HL-60/S4 treated with phorbol 12-myristate 13-acetate at 8.2 ng/mL for 4 days and 3 days (cell line): ENCODE data around the gene ZNF638.
"Not testable (repeated sequence)": the region's sequence is repeated elsewhere in the genome, so short reads cannot be mapped to it uniquely, and the experiment has no call there.

Source experiments
- in situ Hi-C: fragments of 300-500 bp; cut with MboI; formaldehyde crosslinking; loops from 2 replicates; pipeline ENCODE4 v1.15.0; 2022; ENCODE audit warnings: low sequenced_read_pairs

Gene ZNF638, protein sequence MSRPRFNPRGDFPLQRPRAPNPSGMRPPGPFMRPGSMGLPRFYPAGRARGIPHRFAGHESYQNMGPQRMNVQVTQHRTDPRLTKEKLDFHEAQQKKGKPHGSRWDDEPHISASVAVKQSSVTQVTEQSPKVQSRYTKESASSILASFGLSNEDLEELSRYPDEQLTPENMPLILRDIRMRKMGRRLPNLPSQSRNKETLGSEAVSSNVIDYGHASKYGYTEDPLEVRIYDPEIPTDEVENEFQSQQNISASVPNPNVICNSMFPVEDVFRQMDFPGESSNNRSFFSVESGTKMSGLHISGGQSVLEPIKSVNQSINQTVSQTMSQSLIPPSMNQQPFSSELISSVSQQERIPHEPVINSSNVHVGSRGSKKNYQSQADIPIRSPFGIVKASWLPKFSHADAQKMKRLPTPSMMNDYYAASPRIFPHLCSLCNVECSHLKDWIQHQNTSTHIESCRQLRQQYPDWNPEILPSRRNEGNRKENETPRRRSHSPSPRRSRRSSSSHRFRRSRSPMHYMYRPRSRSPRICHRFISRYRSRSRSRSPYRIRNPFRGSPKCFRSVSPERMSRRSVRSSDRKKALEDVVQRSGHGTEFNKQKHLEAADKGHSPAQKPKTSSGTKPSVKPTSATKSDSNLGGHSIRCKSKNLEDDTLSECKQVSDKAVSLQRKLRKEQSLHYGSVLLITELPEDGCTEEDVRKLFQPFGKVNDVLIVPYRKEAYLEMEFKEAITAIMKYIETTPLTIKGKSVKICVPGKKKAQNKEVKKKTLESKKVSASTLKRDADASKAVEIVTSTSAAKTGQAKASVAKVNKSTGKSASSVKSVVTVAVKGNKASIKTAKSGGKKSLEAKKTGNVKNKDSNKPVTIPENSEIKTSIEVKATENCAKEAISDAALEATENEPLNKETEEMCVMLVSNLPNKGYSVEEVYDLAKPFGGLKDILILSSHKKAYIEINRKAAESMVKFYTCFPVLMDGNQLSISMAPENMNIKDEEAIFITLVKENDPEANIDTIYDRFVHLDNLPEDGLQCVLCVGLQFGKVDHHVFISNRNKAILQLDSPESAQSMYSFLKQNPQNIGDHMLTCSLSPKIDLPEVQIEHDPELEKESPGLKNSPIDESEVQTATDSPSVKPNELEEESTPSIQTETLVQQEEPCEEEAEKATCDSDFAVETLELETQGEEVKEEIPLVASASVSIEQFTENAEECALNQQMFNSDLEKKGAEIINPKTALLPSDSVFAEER (N-terminal part only)

DNA sequence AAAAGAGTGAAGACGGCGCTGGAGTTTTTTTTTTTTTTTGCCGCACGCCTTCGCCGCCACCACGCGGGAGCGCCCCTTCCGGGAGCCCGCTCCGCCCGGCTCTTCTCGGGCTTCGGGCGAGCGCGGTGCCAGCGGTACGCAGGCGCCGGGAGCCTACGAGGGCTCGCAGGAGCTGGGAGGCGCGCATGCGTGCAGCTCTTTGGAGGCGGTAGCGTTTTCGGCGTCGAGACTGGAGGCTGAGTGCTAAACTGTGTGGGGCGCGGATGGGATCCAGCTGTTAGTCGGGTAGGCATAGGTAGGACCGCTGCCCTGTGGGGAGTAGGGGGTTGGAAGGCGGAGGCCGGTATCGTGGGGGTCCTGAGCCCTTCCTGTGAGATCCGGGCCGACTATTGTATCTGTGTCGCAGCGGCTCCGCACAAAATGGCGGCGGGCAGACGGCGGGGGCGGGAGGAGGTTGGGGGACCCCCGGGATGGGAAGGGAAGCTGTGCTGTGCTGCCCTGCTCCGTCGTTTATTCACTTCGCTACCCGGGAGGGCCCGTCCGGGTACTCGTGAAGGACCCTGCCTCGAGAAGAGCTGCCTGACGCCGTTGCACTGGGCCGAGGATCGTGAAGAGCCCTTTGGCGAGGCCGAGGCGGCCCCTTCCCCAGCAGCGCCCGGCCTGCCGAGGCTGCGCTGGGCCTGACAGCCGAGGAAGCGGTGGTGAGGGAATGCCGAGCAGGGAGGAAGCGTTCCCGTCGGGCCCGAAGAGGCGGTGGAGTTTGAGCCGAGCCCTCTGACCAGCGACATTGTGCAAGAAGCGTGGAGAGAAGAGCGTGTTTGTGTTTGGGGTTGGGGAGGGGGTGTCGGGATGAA lies at the start of gene ZNF638:
Gene ZNF638 (plus strand): TSS at position 202 of the 854 bp plus-strand sequence. CDS start 17,173 bp downstream, outside the sequence.
- in situ Hi-C loops: no loop called here

DNA sequence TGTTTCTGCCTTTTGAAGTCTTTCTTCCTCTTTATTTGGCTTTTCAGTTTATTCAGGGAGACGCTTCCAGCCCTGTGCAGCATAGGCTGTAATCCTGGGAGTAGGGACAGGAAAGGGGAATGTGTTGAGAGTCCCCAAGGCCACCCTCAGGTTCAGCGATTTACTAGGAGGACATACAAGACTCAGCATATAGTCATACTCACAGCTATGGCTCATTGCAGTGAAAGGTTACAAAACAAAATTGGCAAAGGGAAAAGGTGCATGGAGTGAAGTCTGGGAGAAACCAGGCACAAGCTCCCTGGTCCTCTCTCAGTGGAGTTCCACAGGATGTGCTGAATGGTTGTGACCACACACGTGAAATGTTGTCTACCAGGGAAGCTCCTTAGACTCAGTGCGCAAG lies 49.6 kb upstream of the ZNF638 start:
- in situ Hi-C loops: no loop called here

DNA sequence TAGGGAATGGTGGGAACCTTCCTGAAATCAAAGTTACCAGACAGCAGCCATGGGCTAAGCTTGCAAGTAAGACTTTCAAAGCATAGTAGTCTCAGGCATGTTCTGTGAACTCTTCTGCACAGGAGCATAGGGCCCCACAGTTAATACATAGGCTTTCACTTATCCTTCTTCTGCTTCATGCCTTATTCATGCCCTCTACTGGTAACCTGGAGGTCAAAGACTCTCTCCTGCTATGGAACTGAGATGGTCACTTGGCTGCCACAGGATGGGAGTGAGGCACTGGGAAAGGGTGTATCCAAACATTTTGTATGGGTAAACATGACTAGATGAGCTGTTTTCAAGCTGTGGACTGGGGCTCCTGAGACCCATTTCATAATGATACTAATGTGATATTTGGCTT lies 49.1 kb upstream of the ZNF638 start:
- in situ Hi-C loops: no loop called here

DNA sequence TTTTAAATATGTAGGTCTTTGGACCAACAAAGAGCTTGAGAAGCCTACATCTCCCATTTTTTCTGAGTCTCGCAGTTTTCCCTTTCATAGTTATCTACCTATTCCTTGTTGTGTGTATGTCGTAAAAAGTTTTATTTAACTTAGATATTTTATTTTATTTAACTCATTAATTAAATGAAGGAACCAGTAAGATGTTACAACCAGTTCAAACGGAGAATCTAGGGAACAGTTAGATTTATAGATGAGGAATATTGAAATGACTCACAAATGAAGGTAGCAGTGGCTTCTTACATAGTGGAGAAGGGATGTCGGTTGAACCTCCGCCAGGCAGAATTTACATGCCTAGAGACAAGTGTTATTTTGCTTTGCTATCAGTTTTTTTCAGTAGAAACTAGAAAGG lies 48.5 kb upstream of the ZNF638 start:
- in situ Hi-C loops: no loop called here

DNA sequence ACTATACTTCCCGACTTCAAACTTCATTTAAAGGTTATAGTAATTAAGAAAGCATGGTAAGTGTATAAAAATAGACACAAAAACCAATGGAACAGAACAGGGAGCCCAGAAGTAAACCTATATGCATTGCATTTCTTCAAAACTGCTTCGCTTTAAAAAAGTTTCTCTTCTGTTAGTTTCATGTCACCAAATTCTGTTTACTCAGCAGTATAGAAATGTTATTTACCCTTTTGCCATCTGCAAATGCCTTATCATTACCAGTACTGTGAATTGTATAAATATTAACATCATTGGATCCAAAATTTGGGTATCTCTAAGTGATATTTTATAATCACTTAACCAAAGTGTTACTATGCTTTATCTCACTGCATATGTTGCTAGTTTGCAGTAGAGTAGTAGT lies 45.9 kb upstream of the ZNF638 start:
- in situ Hi-C loops: no loop called here

DNA sequence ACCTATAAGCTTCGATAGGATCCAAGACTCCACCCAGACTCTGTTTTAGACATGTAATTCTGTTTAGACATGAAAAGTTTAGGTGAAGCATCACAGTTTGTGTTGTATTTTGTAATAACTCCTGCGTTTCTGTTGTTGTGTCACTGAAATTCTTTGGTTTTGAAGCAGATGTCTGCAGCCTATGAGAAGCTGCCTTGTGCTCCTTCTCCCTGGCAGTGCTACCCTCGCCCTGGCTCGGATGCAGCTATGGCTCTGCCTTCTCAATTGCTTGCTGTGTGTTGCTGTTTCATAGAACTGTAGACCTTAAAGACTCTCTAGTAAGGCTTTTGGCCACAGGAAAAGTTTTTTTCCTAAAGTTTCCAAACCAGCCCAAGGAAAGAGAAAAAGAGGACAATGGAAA lies 40.2 kb upstream of the ZNF638 start:
- in situ Hi-C loops: no loop called here

DNA sequence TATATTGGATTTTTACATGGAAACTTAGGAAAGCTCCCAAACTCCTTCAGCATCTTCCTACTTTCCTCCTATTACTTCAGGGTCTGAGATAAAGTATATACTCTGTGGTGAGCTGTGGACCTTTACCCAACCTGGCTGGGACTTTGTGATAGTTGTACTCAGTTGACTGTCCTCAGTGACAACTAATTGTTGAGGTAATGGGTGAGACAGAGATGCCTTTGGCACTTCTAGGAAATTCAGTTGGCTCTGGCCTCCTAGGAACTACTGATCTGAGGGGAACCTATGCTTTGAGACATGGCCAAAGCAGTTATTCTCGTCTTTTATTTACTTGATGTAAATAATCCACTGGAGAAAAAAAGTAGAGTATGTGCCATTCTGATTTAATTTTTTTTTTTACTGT lies 39.4 kb upstream of the ZNF638 start:
- in situ Hi-C loops: no loop called here

DNA sequence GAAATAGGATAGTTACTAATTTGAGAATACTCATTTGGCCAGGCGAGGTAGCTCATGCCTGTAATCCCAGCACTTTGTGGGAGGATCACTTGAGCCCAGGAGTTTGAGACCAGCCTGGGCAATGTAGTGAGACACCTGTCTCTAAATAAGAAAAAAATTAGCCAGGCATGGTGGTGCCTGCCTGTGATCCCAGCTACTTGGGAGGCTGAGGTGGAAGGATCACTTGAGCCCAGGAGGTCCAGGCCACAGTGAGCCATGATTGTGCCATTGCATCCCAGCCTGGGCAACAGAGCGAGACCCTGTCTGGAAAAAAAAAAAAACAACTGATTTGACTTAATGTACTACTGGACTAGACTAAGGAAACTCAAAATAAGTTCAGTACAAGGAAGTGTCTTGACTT lies 32.7 kb upstream of the ZNF638 start:
- in situ Hi-C loops: no loop called here

DNA sequence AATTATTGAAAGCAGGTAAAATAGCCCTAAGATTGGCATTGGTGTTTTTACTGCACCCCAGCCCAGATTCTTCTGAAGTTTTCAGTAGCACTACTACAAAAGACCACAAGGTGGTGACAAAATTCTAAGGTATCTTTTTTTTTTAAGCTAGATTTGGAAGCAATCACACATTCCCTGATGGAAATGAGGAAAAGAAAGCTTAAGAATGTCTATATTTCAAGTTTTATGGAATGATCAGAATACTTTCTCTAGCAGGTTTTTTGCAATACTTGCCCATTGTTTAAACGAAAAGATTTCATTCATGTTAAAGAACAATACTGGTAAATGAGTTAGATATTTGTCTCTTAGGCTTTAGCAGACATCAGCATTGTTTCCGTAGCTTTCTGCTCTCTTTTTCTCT lies 32.1 kb upstream of the ZNF638 start:
- in situ Hi-C loops: no loop called here

DNA sequence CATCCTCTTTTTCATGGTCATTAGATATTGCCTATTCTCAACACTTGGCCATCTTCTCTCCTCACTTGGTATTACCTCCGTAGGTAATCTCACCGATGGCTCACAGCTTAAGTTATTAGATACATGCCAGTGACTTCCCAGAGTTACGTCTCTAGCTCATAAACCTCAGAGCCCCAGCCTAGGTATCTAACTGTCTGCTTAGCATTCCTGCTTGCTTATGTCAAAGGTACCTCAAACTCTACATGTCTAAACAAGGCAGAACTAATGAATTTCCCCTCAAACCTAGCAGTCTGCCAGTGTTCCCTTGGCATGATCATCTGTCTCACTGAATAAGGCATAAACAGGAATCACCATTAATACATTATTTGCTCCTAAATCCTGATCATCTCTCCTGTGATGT lies 27.7 kb upstream of the ZNF638 start:
- in situ Hi-C loops: no loop called here

DNA sequence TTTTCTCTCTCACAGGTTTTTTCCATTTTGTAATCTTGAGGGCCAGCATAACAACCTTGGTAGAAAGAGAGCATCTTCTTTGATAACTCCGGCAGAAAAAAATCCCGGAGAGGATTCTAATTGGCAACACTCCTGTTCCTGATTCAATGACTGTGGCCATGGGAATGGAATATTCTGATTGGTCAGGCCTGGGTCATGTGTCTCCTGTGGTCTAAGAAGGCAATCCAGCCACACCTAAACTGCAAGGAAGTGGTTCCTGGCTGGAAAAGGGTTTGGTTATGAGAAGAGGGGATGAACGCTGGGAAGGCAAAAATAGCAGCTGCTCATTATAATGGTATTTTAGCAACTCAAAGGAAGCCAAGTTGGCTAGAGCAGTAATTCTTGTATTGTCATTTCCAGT lies 24.8 kb upstream of the ZNF638 start:
- in situ Hi-C loops: no loop called here

DNA sequence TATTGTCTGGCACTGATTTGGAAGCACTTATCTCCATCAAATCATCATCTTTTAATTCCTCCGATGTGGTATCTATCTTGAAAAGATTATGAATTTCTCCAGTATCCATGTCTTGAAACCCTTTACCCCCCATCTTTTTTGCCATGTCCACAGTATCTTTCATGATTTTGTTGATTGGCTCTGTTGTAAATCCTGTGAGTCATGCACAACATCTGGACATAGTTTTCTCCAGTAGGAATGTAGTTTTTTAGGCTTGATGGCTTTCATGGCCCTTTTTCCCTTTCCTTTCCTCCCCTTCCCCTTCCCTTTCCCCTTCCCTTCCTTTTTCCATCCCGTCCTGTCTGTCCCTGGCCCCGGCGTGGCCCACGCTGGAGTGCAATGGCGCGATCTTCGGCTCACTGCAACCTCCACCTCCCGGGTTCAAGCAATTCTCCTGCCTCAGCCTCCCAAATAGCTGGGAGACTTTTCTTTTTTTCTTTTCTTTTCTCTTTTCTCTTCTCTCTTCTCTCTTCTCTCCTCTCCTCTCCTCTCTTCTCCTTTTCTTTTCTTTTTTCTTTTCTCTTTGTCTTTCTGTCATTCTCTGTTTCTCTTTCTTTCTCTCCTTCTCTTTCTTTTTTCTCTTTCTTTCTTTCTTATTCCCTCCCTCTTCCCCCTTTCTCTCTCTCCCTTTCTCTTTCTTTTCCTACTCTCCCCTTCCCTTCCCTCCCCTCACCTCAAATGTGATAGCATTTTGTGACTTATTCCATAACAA lies 18.4 kb upstream of the ZNF638 start:
- in situ Hi-C loops: no loop called here

DNA sequence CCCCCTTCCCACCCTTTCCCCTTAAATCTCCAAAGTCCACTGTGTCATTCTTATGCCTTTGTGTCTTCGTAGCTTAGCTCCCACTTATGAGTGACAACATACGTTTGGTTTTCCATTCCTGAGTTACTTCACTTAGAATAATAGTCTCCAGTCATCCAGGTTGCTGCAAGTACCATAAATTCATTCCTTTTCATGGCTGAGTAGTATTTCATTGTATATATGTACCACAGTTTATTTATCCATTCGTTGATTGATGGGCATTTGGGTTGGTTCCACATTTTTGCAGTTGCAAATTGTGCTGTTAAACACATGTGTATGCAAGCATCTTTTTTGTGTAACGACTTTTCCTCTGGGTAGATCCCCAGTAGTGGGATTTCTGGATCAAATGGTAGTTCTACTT lies 14.5 kb upstream of the ZNF638 start:
- in situ Hi-C loops: no loop called here

DNA sequence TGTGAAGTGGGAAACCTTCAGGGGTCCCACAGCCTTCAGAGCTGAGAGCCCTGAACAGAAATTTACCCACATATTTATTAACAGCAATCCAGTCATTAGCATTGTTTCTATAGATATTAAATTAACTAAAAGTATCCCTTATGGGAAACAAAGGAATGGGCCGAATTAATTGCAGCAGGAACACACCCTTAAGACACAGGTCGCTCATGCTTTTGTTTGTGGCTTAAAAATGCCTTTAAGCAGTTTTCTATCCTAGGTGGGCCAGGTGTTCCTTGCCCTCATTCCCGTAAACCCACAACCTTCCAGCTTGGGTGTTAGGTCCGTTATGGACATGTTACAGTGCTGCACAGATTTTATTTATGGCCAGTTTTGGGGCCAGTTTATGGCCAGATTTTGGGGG lies 13.7 kb upstream of the ZNF638 start:
- in situ Hi-C loops: not testable (repeated sequence)

DNA sequence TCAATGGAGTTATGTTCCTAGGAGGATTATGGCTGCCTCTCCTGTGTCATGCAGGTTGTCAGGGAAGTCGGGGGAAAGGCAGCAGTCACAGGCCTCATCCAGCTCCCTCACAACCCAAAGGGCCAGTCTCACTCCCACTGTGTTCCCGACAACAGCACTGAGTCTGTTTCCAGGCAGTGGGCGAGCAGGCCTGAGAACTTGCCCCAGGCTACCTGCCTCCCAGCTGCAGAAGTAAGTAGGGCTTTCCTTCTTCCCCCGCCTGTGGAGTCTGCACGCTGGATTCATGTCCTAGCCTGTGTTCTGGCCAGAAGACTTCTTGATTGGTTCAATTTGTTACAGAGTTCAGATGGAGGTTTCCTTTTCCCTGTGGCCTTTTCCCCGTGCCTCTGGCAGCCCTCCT lies 8.2 kb upstream of the ZNF638 start:
- in situ Hi-C loops: no loop called here

DNA sequence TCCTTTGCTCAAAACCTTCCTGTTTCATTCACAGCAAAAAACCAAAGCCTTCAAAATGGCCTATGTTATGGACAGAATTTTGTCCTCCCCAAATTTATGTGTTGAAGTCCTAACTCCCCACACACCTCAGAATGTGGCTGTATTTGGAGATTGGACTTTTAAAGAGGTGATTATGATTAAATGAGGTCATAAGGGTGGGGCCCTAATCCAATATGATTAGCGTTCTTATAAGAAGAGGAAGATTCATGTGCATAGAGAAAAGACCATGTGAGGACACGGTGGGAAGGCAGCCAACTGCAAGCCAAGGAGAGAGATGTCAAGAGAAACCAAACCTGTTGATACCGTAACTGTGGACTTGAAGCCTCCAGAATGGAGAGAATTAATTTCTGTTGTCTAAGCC lies 4.6 kb upstream of the ZNF638 start:
- in situ Hi-C loops: no loop called here

DNA sequence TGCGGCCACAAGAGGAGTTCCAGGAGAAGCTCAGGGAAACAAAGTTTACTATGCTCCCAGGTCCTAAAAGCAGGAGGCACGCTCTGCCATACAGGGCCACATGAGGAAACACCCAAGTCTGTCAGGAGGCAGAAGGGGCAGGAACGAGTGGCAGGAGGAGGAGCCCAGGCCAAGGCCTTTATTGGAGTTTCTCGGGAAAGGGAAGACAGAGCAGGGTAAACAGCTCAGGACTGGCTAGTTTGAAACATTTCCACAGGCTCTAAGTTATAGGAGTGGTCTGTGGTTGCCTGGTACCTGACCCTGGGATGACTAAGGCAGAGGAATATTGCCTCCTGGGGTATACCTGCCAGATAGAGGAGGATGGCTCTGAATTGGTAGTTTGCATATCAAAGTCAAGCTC lies 3.7 kb upstream of the ZNF638 start:
- in situ Hi-C loops: no loop called here

DNA sequence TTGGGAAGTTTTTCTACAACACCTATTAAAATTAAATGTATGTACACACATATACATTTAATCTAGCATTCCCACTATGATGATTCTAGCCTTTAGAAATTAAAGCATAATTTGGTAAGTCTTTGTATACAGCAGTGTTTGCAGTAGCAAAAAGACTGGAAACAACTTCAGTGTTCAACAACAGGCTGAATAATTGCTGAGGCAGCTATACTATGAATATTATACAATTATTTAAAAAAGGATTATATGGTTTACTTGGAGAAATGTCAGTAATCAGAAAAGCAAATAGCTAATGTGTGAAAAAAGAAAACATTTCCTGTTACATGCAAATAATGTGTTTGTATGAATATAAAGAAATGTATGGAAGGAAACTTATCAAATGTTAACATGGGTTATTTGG lies 1.4 kb upstream of the ZNF638 start:
- in situ Hi-C loops: no loop called here

DNA sequence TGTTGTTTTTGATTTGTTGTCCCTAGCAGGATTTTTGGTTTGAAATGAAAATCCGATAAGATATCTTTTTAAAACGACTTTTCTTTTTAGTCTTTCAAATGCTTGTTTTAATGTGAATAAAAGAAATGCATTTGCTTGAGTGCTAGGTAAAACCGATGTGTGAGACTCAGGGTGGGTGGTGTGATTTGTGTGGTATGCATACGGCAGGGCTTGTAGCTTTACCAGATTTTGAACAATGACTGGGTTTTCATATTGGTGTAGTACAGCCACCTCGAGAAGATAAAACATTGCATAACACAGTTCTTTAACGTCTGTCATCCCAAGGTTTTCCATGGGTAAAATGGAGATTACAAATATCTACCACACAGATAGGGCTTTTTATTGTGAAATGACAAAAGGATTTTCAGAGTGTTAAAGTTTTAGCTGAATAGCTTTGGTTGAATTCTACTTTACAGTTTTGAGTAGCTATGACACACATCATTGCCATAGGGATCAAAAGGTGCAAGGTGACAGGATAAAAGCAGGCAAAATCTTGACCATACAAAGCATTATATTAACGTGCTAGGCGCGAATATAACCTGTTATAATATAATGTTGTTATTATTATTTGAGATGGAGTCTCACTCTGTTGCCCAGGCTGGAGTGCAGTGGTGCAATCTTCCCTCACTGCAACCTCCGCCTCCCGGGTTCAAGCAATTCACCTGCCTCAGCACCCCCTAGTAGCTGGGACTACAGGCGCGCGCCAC lies 824 bp upstream of the ZNF638 start:
- in situ Hi-C loops: no loop called here
